GM23338 (cell line): Measurements from ENCODE around the gene ASB16. TPM values are rescaled to one million over a fixed set of nuclear protein-coding genes. Genes with fewer than 3 reads are reported as not detected.
A peak's percentile ranks its signal among the peaks of the same experiment; 100 is the strongest.

Experiments
- ATAC-seq: fragments of 200-7000 bp; cut with Tn5 transposase; 3 replicates; pipeline ENCODE4 v1.9.1; 2020
- DNase-seq: peaks from one replicate; pipeline ENCODE4 v3.0.0-alpha.2; 2015; ENCODE audit warnings: low spot score
- H2AFZ ChIP-seq: fragments of 200-600 bp; sonication (generic); 2 replicates; pipeline ENCODE4 v1.8.0; 2016; ENCODE audit warnings: antibody characterized with exemption, mild to moderate bottlenecking, moderate library complexity
- H3F3A ChIP-seq: fragments of 200-600 bp; sonication (generic); replicated peaks from 2 replicates; pipeline ENCODE4 v1.8.0; 2017; ENCODE audit warnings: antibody characterized with exemption, mixed run types, low read depth
- H3K27ac ChIP-seq: fragments of 200-600 bp; sonication (generic); 2 replicates; pipeline ENCODE4 v1.6.1; 2016; ENCODE audit warnings: low read depth
- H3K27me3 ChIP-seq: fragments of 200-600 bp; sonication (generic); 2 replicates; pipeline ENCODE4 v1.8.0; 2016; ENCODE audit warnings: mild to moderate bottlenecking, mixed run types, moderate library complexity; ENCODE audit not compliant: insufficient read depth
- H3K36me3 ChIP-seq: fragments of 200-600 bp; sonication (generic); 2 replicates; pipeline ENCODE4 v1.8.0; 2016; ENCODE audit warnings: mild to moderate bottlenecking; ENCODE audit not compliant: insufficient read depth
- H3K4me1 ChIP-seq: fragments of 200-600 bp; sonication (generic); 2 replicates; pipeline ENCODE4 v1.8.0; 2016; ENCODE audit warnings: mild to moderate bottlenecking, moderate library complexity; ENCODE audit not compliant: insufficient read depth
- H3K4me2 ChIP-seq: fragments of 200-600 bp; sonication (generic); 2 replicates; pipeline ENCODE4 v1.7.1; 2017; ENCODE audit warnings: mixed run types
- H3K4me3 ChIP-seq: fragments of 200-600 bp; sonication (generic); 2 replicates; pipeline ENCODE4 v1.6.1; 2016; ENCODE audit warnings: mixed run types
- H3K79me2 ChIP-seq: fragments of 200-600 bp; sonication (generic); replicated peaks from 2 replicates; pipeline ENCODE4 v1.8.0; 2017; ENCODE audit warnings: mild to moderate bottlenecking; ENCODE audit not compliant: insufficient read depth
- H3K9me2 ChIP-seq: fragments of 200-600 bp; sonication (generic); 2 replicates; pipeline ENCODE4 v1.8.0; 2017; ENCODE audit not compliant: insufficient read depth
- H4K20me1 ChIP-seq: fragments of 200-600 bp; sonication (generic); replicated peaks from 2 replicates; pipeline ENCODE4 v1.8.0; 2017; ENCODE audit warnings: mild to moderate bottlenecking; ENCODE audit not compliant: insufficient read depth
- H3K27ac Mint-ChIP-seq: 2 replicates; pipeline ENCODE4 v1.8.0; 2020; ENCODE audit warnings: inconsistent platforms, mild to moderate bottlenecking, moderate library complexity, mixed read lengths
- H3K27me3 Mint-ChIP-seq: 3 replicates; pipeline ENCODE4 v1.8.0; 2022; ENCODE audit warnings: low read depth, mild to moderate bottlenecking, moderate library complexity, mixed read lengths, inconsistent platforms; ENCODE audit not compliant: insufficient read depth, poor library complexity
- H3K36me3 Mint-ChIP-seq: 3 replicates; pipeline ENCODE4 v1.8.0; 2021; ENCODE audit warnings: low read depth, mild to moderate bottlenecking, inconsistent platforms, moderate library complexity, mixed read lengths
- H3K4me1 Mint-ChIP-seq: 3 replicates; pipeline ENCODE4 v1.8.0; 2020; ENCODE audit warnings: mild to moderate bottlenecking, inconsistent platforms, mixed read lengths
- H3K4me3 Mint-ChIP-seq: 3 replicates; pipeline ENCODE4 v1.8.0; 2021; ENCODE audit warnings: moderate library complexity, mild to moderate bottlenecking, inconsistent platforms, mixed read lengths
- H3K9me3 Mint-ChIP-seq: 3 replicates; pipeline ENCODE4 v1.8.0; 2020; ENCODE audit warnings: moderate library complexity, mild to moderate bottlenecking, inconsistent platforms, mixed read lengths
- CREB1 ChIP-seq: fragments of 250-450 bp; sonication (Bioruptor Pico); IDR thresholded peaks from 2 replicates; pipeline ENCODE4 v1.5.0; 2020; ENCODE audit warnings: low read depth, mild to moderate bottlenecking, moderate library complexity
- EZH2phosphoT487 ChIP-seq: fragments of 200-600 bp; sonication (generic); IDR thresholded peaks from one replicate; pipeline ENCODE4 v1.8.1; 2018; ENCODE audit warnings: antibody characterized with exemption; ENCODE audit not compliant: unreplicated experiment
- POLR2AphosphoS5 ChIP-seq: IDR thresholded peaks from 2 replicates; pipeline ENCODE4 v1.6.1; 2016; ENCODE audit warnings: antibody characterized with exemption, low read depth
- STAT1 ChIP-seq: IDR thresholded peaks from one replicate; pipeline ENCODE4 v1.6.1; 2016; ENCODE audit warnings: antibody characterized with exemption; ENCODE audit not compliant: unreplicated experiment
- ZNF114 ChIP-seq: fragments of 250-450 bp; sonication (Bioruptor Pico); IDR thresholded peaks from 2 replicates; pipeline ENCODE4 v1.5.0; 2020; ENCODE audit warnings: mild to moderate bottlenecking, moderate library complexity
- ZNF331 ChIP-seq: fragments of 250-450 bp; sonication (Bioruptor Pico); IDR thresholded peaks from 2 replicates; pipeline ENCODE4 v1.5.0; 2020; ENCODE audit warnings: low read depth, mild to moderate bottlenecking, moderate library complexity
- polyA plus RNA-seq: library from polyadenylated mRNA; unstranded; fragments of >200 nt; fragmentation: Nextera tagmentation; extraction: Ambion mirVana; gene quantifications from 2 replicates; pipeline ENCODE4 v1.2.1, GENCODE V29; 2016
- total RNA-seq: library from RNA; depleted of rRNA; stranded (reverse); fragments of >200 nt; shearing (Covaris generic); gene quantifications from 2 replicates; pipeline ENCODE4 v1.2.3, GENCODE V29; 2014
- TF ChIP-seq, protein P1 (sequence below): fragments of 250-450 bp; sonication (Bioruptor Pico); IDR thresholded peaks from 2 replicates; pipeline ENCODE4 v1.5.0; 2020; ENCODE audit warnings: mild to moderate bottlenecking, moderate library complexity
- TF ChIP-seq, protein P2 (sequence below): IDR thresholded peaks from one replicate; pipeline ENCODE4 v1.6.1; 2018; ENCODE audit warnings: antibody characterized with exemption; ENCODE audit not compliant: unreplicated experiment
- TF ChIP-seq, protein P3 (sequence below): IDR thresholded peaks from 2 replicates; pipeline ENCODE4 v1.6.1; 2016; ENCODE audit warnings: antibody characterized with exemption

The ASB16 gene
- total and polyA plus RNA-seq, 2 experiments from 2014 or later = 0.47 TPM; not detected in 1

DNA sequence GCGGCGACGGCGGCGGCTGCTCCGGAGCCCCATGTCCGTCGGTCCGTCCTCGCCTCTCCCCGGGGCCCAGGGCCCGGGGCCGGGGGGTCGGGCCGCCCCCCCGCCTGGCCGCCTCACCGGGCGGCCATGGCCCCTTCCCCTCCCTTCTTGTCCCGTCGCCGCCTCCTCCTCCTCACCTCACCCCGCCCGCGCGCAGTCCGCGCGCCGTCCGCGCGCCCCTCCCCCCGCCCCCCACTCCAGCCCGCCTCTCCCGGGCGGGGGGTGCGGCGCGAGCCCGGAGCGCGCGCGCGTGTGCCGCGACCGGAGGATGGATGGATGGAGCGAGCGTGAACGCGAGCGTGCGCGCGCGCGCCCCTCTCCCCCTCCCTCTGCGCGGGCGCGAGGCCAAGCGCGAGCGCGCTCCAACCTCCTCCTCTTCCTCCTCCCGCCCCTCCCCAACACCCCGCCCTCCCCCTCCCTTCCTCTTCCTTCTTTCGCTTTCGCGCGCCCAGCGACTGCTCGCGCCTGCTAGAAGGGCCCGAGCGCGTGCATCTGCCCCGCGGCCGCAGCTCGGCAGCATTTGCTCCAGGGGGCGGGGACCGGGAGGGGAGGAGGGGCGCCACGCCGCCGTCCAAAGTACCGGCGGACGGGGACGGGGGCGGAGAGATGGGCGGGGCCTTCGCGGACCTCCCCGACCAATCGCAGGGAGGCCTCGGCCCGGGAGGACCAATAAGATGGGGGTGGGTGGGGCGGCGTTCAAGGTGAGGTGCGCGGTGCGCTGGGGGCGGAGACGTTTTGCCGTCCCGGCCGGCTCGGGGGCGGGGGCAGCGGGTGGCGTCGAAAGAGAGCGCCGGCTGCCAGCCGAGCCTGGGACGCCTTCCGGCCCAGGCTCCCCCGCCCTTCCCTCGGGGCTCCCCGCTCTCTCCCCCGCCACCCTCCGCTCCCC lies 29.3 kb downstream of the ASB16 start, which contains the start of gene ATXN7L3:
Gene ATXN7L3, minus strand, starts transcription at position 332 of the 925 bp plus-strand sequence. CDS start 1,814 bp downstream, outside the sequence.
- Histone ChIP-seq H3K27ac (peak within 1 kb of the TSS; percentile 98), H3K4me1 (peaks cover 16% of the 10 kb centered on the region), H2AFZ (peak within 1 kb of the TSS; percentile 87), H4K20me1 (peaks cover 5% of the 10 kb centered on the region; the same call in 1 of the 2 replicates), H3K36me3 (peaks cover 9% of the 10 kb centered on the region), H3K9me2 (no peaks in the 10 kb centered on the region), H3K27me3 (no peaks in the 10 kb centered on the region), H3F3A (peaks cover 26% of the 10 kb centered on the region), H3K79me2 (peaks cover 23% of the 10 kb centered on the region), H3K4me3 (peak within 1 kb of the TSS; percentile 86), H3K4me2 (peak within 1 kb of the TSS; percentile 98)
- DNase-seq (peak; percentile 99), ATAC-seq (peak; percentile 72)
- Mint-ChIP-seq H3K27ac (peak within 1 kb of the TSS; percentile 95), H3K4me1 (peaks cover 27% of the 10 kb centered on the region), H3K27me3 (peaks cover 12% of the 10 kb centered on the region), H3K4me3 (peak within 1 kb of the TSS; percentile 90), H3K36me3 (peaks cover 37% of the 10 kb centered on the region), H3K9me3 (no peaks in the 10 kb centered on the region)
- TF ChIP-seq ZNF114 (CRISPR knock-in tag) = no peak
- peak; percentile 92 for TF ChIP-seq CREB1
- TF ChIP-seq, protein P1, sequence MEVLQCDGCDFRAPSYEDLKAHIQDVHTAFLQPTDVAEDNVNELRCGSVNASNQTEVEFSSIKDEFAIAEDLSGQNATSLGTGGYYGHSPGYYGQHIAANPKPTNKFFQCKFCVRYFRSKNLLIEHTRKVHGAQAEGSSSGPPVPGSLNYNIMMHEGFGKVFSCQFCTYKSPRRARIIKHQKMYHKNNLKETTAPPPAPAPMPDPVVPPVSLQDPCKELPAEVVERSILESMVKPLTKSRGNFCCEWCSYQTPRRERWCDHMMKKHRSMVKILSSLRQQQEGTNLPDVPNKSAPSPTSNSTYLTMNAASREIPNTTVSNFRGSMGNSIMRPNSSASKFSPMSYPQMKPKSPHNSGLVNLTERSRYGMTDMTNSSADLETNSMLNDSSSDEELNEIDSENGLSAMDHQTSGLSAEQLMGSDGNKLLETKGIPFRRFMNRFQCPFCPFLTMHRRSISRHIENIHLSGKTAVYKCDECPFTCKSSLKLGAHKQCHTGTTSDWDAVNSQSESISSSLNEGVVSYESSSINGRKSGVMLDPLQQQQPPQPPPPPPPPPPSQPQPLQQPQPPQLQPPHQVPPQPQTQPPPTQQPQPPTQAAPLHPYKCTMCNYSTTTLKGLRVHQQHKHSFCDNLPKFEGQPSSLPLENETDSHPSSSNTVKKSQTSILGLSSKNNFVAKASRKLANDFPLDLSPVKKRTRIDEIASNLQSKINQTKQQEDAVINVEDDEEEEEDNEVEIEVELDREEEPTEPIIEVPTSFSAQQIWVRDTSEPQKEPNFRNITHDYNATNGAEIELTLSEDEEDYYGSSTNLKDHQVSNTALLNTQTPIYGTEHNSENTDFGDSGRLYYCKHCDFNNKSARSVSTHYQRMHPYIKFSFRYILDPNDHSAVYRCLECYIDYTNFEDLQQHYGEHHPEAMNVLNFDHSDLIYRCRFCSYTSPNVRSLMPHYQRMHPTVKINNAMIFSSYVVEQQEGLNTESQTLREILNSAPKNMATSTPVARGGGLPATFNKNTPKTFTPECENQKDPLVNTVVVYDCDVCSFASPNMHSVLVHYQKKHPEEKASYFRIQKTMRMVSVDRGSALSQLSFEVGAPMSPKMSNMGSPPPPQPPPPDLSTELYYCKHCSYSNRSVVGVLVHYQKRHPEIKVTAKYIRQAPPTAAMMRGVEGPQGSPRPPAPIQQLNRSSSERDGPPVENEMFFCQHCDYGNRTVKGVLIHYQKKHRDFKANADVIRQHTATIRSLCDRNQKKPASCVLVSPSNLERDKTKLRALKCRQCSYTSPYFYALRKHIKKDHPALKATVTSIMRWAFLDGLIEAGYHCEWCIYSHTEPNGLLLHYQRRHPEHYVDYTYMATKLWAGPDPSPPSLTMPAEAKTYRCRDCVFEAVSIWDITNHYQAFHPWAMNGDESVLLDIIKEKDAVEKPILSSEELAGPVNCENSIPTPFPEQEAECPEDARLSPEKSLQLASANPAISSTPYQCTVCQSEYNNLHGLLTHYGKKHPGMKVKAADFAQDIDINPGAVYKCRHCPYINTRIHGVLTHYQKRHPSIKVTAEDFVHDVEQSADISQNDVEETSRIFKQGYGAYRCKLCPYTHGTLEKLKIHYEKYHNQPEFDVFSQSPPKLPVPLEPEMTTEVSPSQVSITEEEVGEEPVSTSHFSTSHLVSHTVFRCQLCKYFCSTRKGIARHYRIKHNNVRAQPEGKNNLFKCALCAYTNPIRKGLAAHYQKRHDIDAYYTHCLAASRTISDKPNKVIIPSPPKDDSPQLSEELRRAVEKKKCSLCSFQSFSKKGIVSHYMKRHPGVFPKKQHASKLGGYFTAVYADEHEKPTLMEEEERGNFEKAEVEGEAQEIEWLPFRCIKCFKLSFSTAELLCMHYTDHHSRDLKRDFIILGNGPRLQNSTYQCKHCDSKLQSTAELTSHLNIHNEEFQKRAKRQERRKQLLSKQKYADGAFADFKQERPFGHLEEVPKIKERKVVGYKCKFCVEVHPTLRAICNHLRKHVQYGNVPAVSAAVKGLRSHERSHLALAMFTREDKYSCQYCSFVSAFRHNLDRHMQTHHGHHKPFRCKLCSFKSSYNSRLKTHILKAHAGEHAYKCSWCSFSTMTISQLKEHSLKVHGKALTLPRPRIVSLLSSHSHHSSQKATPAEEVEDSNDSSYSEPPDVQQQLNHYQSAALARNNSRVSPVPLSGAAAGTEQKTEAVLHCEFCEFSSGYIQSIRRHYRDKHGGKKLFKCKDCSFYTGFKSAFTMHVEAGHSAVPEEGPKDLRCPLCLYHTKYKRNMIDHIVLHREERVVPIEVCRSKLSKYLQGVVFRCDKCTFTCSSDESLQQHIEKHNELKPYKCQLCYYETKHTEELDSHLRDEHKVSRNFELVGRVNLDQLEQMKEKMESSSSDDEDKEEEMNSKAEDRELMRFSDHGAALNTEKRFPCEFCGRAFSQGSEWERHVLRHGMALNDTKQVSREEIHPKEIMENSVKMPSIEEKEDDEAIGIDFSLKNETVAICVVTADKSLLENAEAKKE = no peak
- TF ChIP-seq, protein P2, sequence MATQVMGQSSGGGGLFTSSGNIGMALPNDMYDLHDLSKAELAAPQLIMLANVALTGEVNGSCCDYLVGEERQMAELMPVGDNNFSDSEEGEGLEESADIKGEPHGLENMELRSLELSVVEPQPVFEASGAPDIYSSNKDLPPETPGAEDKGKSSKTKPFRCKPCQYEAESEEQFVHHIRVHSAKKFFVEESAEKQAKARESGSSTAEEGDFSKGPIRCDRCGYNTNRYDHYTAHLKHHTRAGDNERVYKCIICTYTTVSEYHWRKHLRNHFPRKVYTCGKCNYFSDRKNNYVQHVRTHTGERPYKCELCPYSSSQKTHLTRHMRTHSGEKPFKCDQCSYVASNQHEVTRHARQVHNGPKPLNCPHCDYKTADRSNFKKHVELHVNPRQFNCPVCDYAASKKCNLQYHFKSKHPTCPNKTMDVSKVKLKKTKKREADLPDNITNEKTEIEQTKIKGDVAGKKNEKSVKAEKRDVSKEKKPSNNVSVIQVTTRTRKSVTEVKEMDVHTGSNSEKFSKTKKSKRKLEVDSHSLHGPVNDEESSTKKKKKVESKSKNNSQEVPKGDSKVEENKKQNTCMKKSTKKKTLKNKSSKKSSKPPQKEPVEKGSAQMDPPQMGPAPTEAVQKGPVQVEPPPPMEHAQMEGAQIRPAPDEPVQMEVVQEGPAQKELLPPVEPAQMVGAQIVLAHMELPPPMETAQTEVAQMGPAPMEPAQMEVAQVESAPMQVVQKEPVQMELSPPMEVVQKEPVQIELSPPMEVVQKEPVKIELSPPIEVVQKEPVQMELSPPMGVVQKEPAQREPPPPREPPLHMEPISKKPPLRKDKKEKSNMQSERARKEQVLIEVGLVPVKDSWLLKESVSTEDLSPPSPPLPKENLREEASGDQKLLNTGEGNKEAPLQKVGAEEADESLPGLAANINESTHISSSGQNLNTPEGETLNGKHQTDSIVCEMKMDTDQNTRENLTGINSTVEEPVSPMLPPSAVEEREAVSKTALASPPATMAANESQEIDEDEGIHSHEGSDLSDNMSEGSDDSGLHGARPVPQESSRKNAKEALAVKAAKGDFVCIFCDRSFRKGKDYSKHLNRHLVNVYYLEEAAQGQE = no peak
- TF ChIP-seq, protein P3, sequence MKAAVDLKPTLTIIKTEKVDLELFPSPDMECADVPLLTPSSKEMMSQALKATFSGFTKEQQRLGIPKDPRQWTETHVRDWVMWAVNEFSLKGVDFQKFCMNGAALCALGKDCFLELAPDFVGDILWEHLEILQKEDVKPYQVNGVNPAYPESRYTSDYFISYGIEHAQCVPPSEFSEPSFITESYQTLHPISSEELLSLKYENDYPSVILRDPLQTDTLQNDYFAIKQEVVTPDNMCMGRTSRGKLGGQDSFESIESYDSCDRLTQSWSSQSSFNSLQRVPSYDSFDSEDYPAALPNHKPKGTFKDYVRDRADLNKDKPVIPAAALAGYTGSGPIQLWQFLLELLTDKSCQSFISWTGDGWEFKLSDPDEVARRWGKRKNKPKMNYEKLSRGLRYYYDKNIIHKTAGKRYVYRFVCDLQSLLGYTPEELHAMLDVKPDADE = no peak
- no peak for TF ChIP-seq EZH2phosphoT487
- no peak for TF ChIP-seq ZNF331 (CRISPR knock-in tag)
- no peak; the same call in 1 of the 2 replicates for TF ChIP-seq POLR2AphosphoS5
- TF ChIP-seq STAT1 = no peak
